Ramos (cell line): ENCODE results near the gene SP7.
"Not testable (repeated sequence)": the region's sequence is repeated elsewhere in the genome, so short reads cannot be mapped to it uniquely, and the experiment has no call there.

ENCODE experiments used
- in situ Hi-C: fragments of 300-500 bp; cut with MboI; formaldehyde crosslinking; loops from one replicate; pipeline ENCODE4 v1.14.3; 2022; ENCODE audit warnings: low sequenced_read_pairs; ENCODE audit not compliant: unreplicated experiment

Gene SP7

GRCh38 chr12:53347905-53348304 lies 11.8 kb upstream of the SP7 start:
- in situ Hi-C loops = loop anchor here (5.0 kb wide), 2 partner anchors 69 to 159 kb away; partner anchors contain the start of gene NPFF

GRCh38 chr12:53346491-53346890 lies 10.3 kb upstream of the SP7 start:
- in situ Hi-C loops = loop anchor here (5.0 kb wide), 2 partner anchors 71 to 161 kb away; partner anchors contain the start of gene NPFF

- in situ Hi-C loops = loop anchor here (5.0 kb wide), 2 partner anchors 72 to 162 kb away; partner anchors contain the start of gene NPFF
Measured at GRCh38 chr12:53345486-53346188, 9.5 kb upstream of the SP7 start.

- in situ Hi-C loops = loop anchor here (5.0 kb wide), 2 partner anchors 72 to 162 kb away; partner anchors contain the start of gene NPFF
Measured at GRCh38 chr12:53344824-53345485, 8.8 kb upstream of the SP7 start.

- in situ Hi-C loops = no loop called here
Measured at GRCh38 chr12:53344487-53344823, 8.3 kb upstream of the SP7 start.

- in situ Hi-C loops = no loop called here
Measured at GRCh38 chr12:53343969-53344368, 7.8 kb upstream of the SP7 start.

GRCh38 chr12:53343449-53343848 lies 7.3 kb upstream of the SP7 start:
- in situ Hi-C loops = no loop called here

GRCh38 chr12:53340398-53340797 lies 4.2 kb upstream of the SP7 start:
- in situ Hi-C loops = no loop called here

- in situ Hi-C loops = no loop called here
Measured at GRCh38 chr12:53338916-53339315, 2.8 kb upstream of the SP7 start.

GRCh38 chr12:53338017-53338416 lies 1.9 kb upstream of the SP7 start:
- in situ Hi-C loops = no loop called here

- in situ Hi-C loops = no loop called here
Measured at GRCh38 chr12:53334822-53335221, 1.3 kb downstream of the SP7 start.

GRCh38 chr12:53333845-53334244 lies 2.3 kb downstream of the SP7 start:
- in situ Hi-C loops = no loop called here

- in situ Hi-C loops = no loop called here
Measured at GRCh38 chr12:53333289-53333688, 2.9 kb downstream of the SP7 start.

GRCh38 chr12:53332744-53333143 lies 3.4 kb downstream of the SP7 start:
- in situ Hi-C loops = no loop called here

GRCh38 chr12:53332339-53332738 lies 3.8 kb downstream of the SP7 start:
- in situ Hi-C loops = not testable (repeated sequence)

GRCh38 chr12:53330671-53331070 lies 5.5 kb downstream of the SP7 start:
- in situ Hi-C loops = no loop called here

- in situ Hi-C loops = no loop called here
Measured at GRCh38 chr12:53328043-53328435, 8.1 kb downstream of the SP7 start.

GRCh38 chr12:53327435-53328042 lies 8.6 kb downstream of the SP7 start:
- in situ Hi-C loops = no loop called here

- in situ Hi-C loops = no loop called here
Measured at GRCh38 chr12:53326460-53327185, 9.5 kb downstream of the SP7 start.

- in situ Hi-C loops = no loop called here
Measured at GRCh38 chr12:53325511-53326061, 10.6 kb downstream of the SP7 start.
